Measurements from ENCODE around the gene DMRTC2.
A peak's percentile ranks its signal among the peaks of the same experiment; 100 is the strongest.

Gene DMRTC2

DNA sequence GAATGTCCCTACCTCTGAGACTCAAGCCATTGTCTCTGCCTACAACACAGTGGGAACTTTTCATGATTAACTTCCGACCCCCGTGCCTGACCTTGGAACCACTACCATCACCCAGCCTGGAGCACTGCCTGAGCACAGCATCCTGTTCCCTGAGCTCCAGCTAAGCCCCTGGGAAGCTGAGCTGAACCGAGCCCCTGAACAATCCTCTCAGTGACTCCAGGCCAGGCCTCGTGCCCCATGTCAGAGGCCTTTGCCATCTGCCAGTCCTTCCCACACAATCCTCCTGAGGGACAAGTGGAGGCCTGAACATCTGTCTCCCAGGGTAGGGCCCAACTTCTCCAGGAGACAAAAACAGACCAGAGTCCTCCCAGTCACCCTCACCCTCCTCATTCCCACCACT lies 30.9 kb upstream of the DMRTC2 start:
- Histone ChIP-seq H3K36me3 (ENCODE audit: insufficient read depth) (no peaks in the 10 kb centered on the region), H3K27ac (no peak overlapping the region), H3K4me3 (IDR thresholded peaks at IDR 0.05; ENCODE audit: insufficient read depth, low read depth, low read length) (no peak overlapping the region), H3K9ac (no peak overlapping the region), H2AFZ (ENCODE audit: low read depth) (no peak overlapping the region), H3K27me3 (ENCODE audit: insufficient read depth, low read depth) (peaks cover 31% of the 10 kb centered on the region; the same call in 1 of the 2 replicates), H3K79me2 (ENCODE audit: insufficient read depth, low read depth) (no peaks in the 10 kb centered on the region), H3K4me2 (no peak overlapping the region), H3K4me1 (ENCODE audit: low read depth, poor library complexity, severe bottlenecking) (no peaks in the 10 kb centered on the region), H4K20me1 (ENCODE audit: insufficient read depth) (no peaks in the 10 kb centered on the region)
- TF ChIP-seq, protein P1, sequence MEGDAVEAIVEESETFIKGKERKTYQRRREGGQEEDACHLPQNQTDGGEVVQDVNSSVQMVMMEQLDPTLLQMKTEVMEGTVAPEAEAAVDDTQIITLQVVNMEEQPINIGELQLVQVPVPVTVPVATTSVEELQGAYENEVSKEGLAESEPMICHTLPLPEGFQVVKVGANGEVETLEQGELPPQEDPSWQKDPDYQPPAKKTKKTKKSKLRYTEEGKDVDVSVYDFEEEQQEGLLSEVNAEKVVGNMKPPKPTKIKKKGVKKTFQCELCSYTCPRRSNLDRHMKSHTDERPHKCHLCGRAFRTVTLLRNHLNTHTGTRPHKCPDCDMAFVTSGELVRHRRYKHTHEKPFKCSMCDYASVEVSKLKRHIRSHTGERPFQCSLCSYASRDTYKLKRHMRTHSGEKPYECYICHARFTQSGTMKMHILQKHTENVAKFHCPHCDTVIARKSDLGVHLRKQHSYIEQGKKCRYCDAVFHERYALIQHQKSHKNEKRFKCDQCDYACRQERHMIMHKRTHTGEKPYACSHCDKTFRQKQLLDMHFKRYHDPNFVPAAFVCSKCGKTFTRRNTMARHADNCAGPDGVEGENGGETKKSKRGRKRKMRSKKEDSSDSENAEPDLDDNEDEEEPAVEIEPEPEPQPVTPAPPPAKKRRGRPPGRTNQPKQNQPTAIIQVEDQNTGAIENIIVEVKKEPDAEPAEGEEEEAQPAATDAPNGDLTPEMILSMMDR (conservative IDR thresholded peaks at IDR 0.05; ENCODE audit: low read depth, low read length): no peak

DNA sequence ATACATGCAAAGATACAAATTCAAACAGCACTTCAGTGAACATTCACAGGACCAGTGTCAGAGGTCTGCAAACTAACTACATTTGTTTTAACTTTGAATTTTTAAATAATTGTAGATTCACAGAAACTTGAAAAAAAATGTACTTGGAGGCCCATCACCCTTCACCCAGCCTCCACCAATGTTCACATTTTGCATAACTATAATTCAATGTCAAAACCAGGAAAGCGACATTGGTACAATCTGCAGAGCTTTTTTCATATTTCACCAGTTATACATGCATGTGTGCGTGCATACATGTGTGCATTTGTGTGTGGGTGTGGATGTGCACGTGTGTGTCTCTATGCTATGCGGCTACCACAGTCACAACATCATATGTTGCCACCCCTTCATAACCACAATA lies 29.5 kb upstream of the DMRTC2 start:
- no peak overlapping the region for H3K9ac ChIP-seq
- TF ChIP-seq, protein P1 (conservative IDR thresholded peaks at IDR 0.05; ENCODE audit: low read depth, low read length): no peak
- no peak overlapping the region for H3K27ac ChIP-seq
- no peaks in the 10 kb centered on the region for H3K4me1 ChIP-seq (ENCODE audit: low read depth, poor library complexity, severe bottlenecking)
- H3K36me3 ChIP-seq (ENCODE audit: insufficient read depth): no peaks in the 10 kb centered on the region
- peaks cover 36% of the 10 kb centered on the region; the same call in 1 of the 2 replicates for H3K27me3 ChIP-seq (ENCODE audit: insufficient read depth, low read depth)
- H4K20me1 ChIP-seq (ENCODE audit: insufficient read depth): no peaks in the 10 kb centered on the region
- H3K4me2 ChIP-seq: no peak overlapping the region
- no peak overlapping the region for H3K4me3 ChIP-seq (IDR thresholded peaks at IDR 0.05; ENCODE audit: insufficient read depth, low read depth, low read length)
- H3K79me2 ChIP-seq (ENCODE audit: insufficient read depth, low read depth): no peaks in the 10 kb centered on the region
- H2AFZ ChIP-seq (ENCODE audit: low read depth): no peak overlapping the region

DNA sequence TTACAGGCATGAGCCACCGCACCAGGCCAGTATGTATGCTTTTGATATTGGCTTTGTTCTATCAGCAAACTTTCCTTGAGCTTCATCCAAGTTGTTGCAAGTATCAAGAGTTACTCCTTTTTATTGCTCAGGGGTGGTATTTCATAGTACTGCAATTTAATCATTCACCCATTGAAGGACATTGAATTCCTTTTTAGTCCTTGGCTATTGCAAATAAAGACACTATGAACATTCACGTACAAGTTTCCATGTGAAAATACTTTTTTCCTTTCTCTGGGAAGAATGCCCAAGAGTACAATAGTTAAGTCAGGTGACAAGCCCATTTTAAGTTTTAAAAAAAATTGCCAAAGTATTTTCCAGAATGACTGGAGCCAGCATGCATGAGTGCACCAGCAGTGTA lies 28.1 kb upstream of the DMRTC2 start:
- H3K79me2 ChIP-seq (ENCODE audit: insufficient read depth, low read depth): no peaks in the 10 kb centered on the region
- peaks cover 49% of the 10 kb centered on the region; the same call in 1 of the 2 replicates for H3K27me3 ChIP-seq (ENCODE audit: insufficient read depth, low read depth)
- no peaks in the 10 kb centered on the region for H3K36me3 ChIP-seq (ENCODE audit: insufficient read depth)
- no peak overlapping the region for H3K4me3 ChIP-seq (IDR thresholded peaks at IDR 0.05; ENCODE audit: insufficient read depth, low read depth, low read length)
- H3K27ac ChIP-seq: no peak overlapping the region
- H3K9ac ChIP-seq: no peak overlapping the region
- H3K4me1 ChIP-seq (ENCODE audit: low read depth, poor library complexity, severe bottlenecking): no peaks in the 10 kb centered on the region
- no peaks in the 10 kb centered on the region for H4K20me1 ChIP-seq (ENCODE audit: insufficient read depth)
- no peak overlapping the region for H2AFZ ChIP-seq (ENCODE audit: low read depth)
- TF ChIP-seq, protein P1 (conservative IDR thresholded peaks at IDR 0.05; ENCODE audit: low read depth, low read length): no peak
- no peak overlapping the region for H3K4me2 ChIP-seq

DNA sequence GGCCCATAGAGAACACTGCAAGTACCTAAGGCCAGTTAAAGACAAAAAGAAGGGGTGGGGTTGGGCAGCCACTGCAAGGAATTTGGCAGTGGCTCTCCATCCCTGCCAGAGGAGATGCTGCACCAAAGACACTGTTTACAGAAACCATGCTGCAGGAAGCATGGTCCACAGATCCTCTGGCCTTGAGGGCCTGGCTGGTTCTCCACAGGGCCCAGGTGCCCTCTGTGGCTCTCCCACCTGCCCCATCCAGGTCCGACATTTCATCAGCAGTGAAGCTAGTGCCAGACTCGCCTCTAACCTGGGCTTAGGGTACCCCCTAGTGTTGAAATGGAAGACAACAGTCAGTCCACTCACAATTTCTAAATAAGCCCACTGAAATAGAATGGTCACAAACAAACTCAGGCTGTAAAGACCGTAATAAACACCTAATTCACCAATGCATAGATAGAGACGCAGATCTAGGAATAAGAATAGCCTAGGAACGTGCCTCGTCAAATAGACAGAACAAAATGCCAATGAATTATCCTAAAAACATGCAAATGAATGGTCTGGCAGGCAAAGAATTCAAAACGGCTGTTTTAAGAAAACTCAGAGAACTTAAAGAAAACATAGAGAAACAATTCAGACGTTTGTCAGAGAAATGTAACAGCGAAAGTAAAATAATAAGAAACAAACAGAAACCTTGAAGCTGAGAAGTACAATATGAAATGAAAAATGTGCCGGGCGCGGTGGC lies 23.7 kb upstream of the DMRTC2 start:
- Histone ChIP-seq H3K79me2 (ENCODE audit: insufficient read depth, low read depth) (no peaks in the 10 kb centered on the region), H3K4me3 (IDR thresholded peaks at IDR 0.05; ENCODE audit: insufficient read depth, low read depth, low read length) (no peak overlapping the region), H3K4me1 (ENCODE audit: low read depth, poor library complexity, severe bottlenecking) (no peaks in the 10 kb centered on the region), H3K36me3 (ENCODE audit: insufficient read depth) (no peaks in the 10 kb centered on the region), H4K20me1 (ENCODE audit: insufficient read depth) (no peaks in the 10 kb centered on the region), H3K9ac (no peak overlapping the region), H3K27me3 (ENCODE audit: insufficient read depth, low read depth) (peaks cover 53% of the 10 kb centered on the region; the same call in 1 of the 2 replicates), H3K4me2 (no peak overlapping the region), H2AFZ (ENCODE audit: low read depth) (no peak overlapping the region), H3K27ac (no peak overlapping the region)
- TF ChIP-seq, protein P1 (conservative IDR thresholded peaks at IDR 0.05; ENCODE audit: low read depth, low read length): peak; percentile 86

Measured in KMS-11 (cell line).